ENCODE results near the gene TCF20. TPM values are rescaled to one million over a fixed set of nuclear protein-coding genes. Genes with fewer than 3 reads are reported as not detected.

TCF20 gene
- total RNA-seq, 4 donors from 2014 or later: 26.0 to 47.9 (median 41.8) TPM

DNA sequence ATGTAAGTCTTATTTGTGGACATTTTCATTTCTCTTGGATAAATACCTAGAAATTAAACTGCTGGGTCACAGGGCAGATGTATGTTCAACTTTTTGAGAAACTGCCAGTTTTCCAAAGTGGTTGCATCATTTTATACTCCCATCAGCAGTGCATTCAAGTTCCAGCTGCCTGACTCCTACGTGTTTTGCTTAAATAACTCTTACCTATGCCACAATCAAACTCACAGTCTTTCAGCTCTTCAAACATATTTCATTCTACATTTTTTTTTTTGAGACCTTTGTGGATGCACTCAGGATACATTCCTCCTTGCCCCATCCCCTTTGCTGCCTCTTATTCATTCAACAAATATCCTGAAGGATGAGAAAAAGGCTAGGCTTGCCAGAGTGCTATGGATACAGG lies 9.2 kb downstream of the TCF20 start:
- WGBS, 2 donors (ENCODE audit: low coverage in 1 of 2): 32 to 86% methylated on average over 1 of the region's 1 CpG

DNA sequence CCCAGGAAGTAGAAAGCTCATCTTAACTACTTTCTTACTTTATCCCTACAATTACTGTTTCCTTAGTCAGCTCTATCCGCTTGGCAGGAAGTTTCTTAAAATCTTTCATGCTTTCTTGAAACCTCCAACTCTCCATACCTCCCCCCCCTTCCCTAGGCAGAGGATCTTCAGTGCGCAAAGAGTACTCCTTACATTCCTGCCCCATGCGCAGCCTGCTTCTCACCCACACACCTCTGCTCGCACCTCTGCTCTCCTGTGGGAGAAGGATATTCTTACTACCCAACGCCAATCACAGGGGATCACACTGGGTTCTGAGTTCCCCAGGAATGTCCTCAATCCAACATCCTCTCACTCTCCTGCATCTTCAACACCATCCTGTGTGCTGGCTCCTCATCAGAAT lies 12.3 kb downstream of the TCF20 start:
- no peak for TF ChIP-seq POLR2AphosphoS5 (IDR thresholded peaks at IDR 0.05)
- TF ChIP-seq POLR2A (IDR thresholded peaks at IDR 0.05): no peak
- TF ChIP-seq EP300 (IDR thresholded peaks at IDR 0.05): no peak
- TF ChIP-seq, protein P1, sequence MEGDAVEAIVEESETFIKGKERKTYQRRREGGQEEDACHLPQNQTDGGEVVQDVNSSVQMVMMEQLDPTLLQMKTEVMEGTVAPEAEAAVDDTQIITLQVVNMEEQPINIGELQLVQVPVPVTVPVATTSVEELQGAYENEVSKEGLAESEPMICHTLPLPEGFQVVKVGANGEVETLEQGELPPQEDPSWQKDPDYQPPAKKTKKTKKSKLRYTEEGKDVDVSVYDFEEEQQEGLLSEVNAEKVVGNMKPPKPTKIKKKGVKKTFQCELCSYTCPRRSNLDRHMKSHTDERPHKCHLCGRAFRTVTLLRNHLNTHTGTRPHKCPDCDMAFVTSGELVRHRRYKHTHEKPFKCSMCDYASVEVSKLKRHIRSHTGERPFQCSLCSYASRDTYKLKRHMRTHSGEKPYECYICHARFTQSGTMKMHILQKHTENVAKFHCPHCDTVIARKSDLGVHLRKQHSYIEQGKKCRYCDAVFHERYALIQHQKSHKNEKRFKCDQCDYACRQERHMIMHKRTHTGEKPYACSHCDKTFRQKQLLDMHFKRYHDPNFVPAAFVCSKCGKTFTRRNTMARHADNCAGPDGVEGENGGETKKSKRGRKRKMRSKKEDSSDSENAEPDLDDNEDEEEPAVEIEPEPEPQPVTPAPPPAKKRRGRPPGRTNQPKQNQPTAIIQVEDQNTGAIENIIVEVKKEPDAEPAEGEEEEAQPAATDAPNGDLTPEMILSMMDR (IDR thresholded peaks at IDR 0.05): no peak
- Histone ChIP-seq H3K4me3 (no peak overlapping the region), H3K4me1 (peaks cover 0 to 36% (median 0%) of the 10 kb centered on the region in 3 donors), H3K27ac (no peak overlapping the region), H3K36me3 (no peaks in the 10 kb centered on the region), H3K9me3 (no peaks in the 10 kb centered on the region), H3K27me3 (no peaks in the 10 kb centered on the region)
- no peak for ATAC-seq
- 78 to 97% methylated on average over 4 to 5 of the region's 5 CpGs for WGBS, 2 donors (ENCODE audit: low coverage in 1 of 2)

More for the DNA sequence above, 9.2 kb downstream of the TCF20 start:
- no peak for ATAC-seq
- H3K27me3 ChIP-seq: no peaks in the 10 kb centered on the region
- no peaks in the 10 kb centered on the region for H3K36me3 ChIP-seq
- no peaks in the 10 kb centered on the region for H3K9me3 ChIP-seq
- H3K4me1 ChIP-seq: peaks cover 0 to 55% (median 0%) of the 10 kb centered on the region in 3 donors
- no peak overlapping the region for H3K27ac ChIP-seq
- TF ChIP-seq POLR2A (IDR thresholded peaks at IDR 0.05) (no peak), EP300 (IDR thresholded peaks at IDR 0.05) (no peak), POLR2AphosphoS5 (IDR thresholded peaks at IDR 0.05) (no peak)
- TF ChIP-seq, protein P1 (IDR thresholded peaks at IDR 0.05): no peak
- no peak overlapping the region for H3K4me3 ChIP-seq

DNA sequence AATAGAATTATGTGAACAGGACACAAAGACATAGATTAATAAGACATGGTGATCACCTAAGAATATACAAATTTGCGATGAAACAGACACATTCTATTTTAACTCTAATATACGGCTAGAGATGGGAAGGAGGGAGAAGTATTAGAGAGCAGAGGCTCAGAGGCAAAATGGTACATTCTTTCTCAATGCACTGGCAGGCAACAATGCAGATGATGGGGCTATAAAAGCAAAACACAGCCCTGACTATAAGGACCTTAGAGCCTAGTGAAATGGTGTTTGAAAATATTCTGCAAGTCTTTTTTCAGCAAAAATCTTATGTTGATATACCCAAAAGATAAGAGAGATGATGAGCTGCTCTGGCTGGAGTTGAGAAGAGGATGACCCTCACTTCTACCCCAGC lies 13.1 kb downstream of the TCF20 start:
- Histone ChIP-seq H3K27ac (no peak overlapping the region), H3K36me3 (no peaks in the 10 kb centered on the region), H3K9me3 (no peaks in the 10 kb centered on the region), H3K4me3 (no peak overlapping the region), H3K4me1 (peaks cover 0 to 30% (median 0%) of the 10 kb centered on the region in 3 donors), H3K27me3 (no peaks in the 10 kb centered on the region)
- TF ChIP-seq EP300 (IDR thresholded peaks at IDR 0.05) (no peak), POLR2A (IDR thresholded peaks at IDR 0.05) (no peak), POLR2AphosphoS5 (IDR thresholded peaks at IDR 0.05) (no peak)
- TF ChIP-seq, protein P1 (IDR thresholded peaks at IDR 0.05): no peak
- WGBS, 2 donors (ENCODE audit: low coverage in 1 of 2): 57 to 58% methylated on average over 2 of the region's 2 CpGs
- ATAC-seq: no peak

DNA sequence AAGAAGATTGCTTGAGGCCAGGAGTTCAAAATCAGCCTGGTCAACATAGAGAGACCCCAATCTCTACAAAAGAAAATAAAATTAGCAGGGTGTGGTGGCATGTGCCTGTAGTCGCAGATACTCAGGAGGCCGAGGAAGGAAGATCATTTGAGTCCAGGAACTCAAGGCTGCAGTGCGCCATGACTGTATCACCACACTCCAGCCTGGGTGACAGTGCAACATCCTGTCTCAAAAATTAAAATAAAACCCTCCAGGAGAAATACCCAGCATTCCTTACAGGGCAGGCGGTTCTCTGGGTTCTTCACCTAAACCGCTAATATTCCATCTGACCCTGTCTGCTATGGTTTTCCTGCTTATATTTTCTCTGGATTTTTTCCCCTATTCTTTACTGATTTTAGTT lies 13.5 kb downstream of the TCF20 start:
- no peaks in the 10 kb centered on the region for H3K36me3 ChIP-seq
- no peak overlapping the region for H3K27ac ChIP-seq
- peaks cover 0 to 25% (median 0%) of the 10 kb centered on the region in 3 donors for H3K4me1 ChIP-seq

DNA sequence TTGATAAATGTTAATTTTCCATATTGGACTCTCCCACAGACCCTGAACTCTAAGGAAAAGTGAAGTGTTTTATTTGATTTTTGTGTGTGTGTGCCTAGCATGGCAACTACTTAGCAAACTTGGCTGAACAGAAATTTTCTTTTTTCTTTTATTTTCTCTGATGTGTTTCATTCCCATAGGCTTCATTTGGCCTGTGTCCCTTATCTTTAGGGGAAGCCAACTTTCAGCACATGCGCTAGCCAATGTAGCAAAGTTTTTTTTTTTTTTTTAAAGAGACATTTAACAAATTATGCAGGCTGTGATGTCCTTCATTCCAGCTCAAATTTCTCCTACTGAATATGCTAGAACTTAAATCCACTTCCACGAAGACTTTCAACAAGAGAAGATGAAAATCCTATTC lies 14.2 kb downstream of the TCF20 start:
- no peaks in the 10 kb centered on the region for H3K27me3 ChIP-seq
- no peak for ATAC-seq

More for the DNA sequence above, 13.5 kb downstream of the TCF20 start:
- no peaks in the 10 kb centered on the region for H3K9me3 ChIP-seq
- WGBS, 2 donors (ENCODE audit: low coverage in 1 of 2): 88 to 93% methylated on average over 3 to 4 of the region's 5 CpGs
- TF ChIP-seq, protein P1 (IDR thresholded peaks at IDR 0.05): no peak
- ATAC-seq: no peak
- no peak overlapping the region for H3K4me3 ChIP-seq
- H3K27me3 ChIP-seq: no peaks in the 10 kb centered on the region

More for the DNA sequence above, 14.2 kb downstream of the TCF20 start:
- H3K4me1 ChIP-seq: peaks cover 0 to 24% (median 0%) of the 10 kb centered on the region in 3 donors
- TF ChIP-seq POLR2AphosphoS5 (IDR thresholded peaks at IDR 0.05) (no peak), POLR2A (IDR thresholded peaks at IDR 0.05) (no peak), EP300 (IDR thresholded peaks at IDR 0.05) (no peak)
- TF ChIP-seq, protein P1 (IDR thresholded peaks at IDR 0.05): no peak
- no peaks in the 10 kb centered on the region for H3K36me3 ChIP-seq
- WGBS, 2 donors (ENCODE audit: low coverage in 1 of 2): 66 to 80% methylated on average over 2 of the region's 2 CpGs
- no peak overlapping the region for H3K4me3 ChIP-seq
- no peak overlapping the region for H3K27ac ChIP-seq
- no peaks in the 10 kb centered on the region for H3K9me3 ChIP-seq

Measured in gastroesophageal sphincter (tissue), 4 donors.